ENCODE results near the gene DLG2.

DNA sequence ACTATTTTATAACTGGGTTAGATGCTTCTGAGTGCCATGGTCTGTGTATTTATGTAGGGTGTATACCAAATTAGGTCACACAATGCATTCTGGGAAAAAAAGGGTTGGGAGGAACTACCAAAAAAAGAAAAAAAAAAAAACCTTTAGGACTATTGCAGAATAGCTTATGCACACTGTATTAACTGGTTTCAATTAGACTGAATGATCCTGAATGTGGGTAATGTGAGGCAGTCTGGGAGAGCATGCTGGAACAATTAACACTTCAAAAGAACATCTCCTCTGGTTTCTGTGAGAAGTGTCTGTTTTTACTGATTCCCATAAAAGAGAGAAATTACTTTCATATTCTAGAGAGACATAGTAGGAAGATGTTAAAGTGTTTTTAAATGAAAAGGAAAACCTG lies 521.3 kb downstream of the DLG2 start:
- no peak for TF ChIP-seq EZH2 (IDR thresholded peaks at IDR 0.05; ENCODE audit: insufficient read depth, low read length)
- TF ChIP-seq, protein P1, sequence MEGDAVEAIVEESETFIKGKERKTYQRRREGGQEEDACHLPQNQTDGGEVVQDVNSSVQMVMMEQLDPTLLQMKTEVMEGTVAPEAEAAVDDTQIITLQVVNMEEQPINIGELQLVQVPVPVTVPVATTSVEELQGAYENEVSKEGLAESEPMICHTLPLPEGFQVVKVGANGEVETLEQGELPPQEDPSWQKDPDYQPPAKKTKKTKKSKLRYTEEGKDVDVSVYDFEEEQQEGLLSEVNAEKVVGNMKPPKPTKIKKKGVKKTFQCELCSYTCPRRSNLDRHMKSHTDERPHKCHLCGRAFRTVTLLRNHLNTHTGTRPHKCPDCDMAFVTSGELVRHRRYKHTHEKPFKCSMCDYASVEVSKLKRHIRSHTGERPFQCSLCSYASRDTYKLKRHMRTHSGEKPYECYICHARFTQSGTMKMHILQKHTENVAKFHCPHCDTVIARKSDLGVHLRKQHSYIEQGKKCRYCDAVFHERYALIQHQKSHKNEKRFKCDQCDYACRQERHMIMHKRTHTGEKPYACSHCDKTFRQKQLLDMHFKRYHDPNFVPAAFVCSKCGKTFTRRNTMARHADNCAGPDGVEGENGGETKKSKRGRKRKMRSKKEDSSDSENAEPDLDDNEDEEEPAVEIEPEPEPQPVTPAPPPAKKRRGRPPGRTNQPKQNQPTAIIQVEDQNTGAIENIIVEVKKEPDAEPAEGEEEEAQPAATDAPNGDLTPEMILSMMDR (IDR thresholded peaks at IDR 0.05; ENCODE audit: insufficient read depth, low read depth, low read length), result no peak
